ENCODE measurements around the gene ADARB2.

ADARB2 gene

DNA sequence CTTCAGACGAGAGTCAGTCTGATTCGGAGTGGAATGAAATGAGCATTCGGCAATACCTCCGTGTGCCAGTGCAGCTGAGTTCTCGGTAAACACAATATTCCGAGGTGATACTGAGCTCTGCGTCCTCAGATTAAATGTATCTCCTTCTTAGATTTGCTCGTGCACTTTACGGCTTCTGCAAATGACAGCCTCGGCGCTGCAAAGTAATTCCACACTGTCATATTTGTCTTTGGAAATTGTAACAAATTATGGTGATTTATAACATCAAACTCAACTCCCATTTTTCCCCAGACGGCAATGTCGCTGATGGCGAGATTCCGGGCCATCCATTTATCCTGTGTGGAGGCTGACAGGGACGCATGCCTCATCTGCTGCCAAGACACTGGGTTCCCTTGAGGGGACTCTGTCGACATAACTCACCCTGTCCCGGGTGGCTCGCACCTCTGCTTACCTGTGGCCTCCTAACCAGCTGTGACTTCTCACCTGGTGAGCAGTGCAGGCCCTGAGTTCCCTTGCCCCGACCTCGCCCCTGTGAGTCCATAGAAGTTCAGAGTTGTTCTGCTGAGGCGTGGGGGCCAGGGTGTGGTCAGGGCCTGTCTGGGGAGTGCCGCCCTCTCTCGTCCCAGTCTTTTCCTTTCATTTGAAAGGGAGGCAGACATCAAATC is 201.9 kb downstream of the ADARB2 start:
- no peak overlapping the region for H3K4me3 ChIP-seq (IDR thresholded peaks at IDR 0.05; ENCODE audit: insufficient read depth, low read depth, low read length)
- TF ChIP-seq, protein P1, sequence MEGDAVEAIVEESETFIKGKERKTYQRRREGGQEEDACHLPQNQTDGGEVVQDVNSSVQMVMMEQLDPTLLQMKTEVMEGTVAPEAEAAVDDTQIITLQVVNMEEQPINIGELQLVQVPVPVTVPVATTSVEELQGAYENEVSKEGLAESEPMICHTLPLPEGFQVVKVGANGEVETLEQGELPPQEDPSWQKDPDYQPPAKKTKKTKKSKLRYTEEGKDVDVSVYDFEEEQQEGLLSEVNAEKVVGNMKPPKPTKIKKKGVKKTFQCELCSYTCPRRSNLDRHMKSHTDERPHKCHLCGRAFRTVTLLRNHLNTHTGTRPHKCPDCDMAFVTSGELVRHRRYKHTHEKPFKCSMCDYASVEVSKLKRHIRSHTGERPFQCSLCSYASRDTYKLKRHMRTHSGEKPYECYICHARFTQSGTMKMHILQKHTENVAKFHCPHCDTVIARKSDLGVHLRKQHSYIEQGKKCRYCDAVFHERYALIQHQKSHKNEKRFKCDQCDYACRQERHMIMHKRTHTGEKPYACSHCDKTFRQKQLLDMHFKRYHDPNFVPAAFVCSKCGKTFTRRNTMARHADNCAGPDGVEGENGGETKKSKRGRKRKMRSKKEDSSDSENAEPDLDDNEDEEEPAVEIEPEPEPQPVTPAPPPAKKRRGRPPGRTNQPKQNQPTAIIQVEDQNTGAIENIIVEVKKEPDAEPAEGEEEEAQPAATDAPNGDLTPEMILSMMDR (conservative IDR thresholded peaks at IDR 0.05; ENCODE audit: low read depth, low read length) = no peak
- H3K27me3 ChIP-seq (ENCODE audit: insufficient read depth, low read depth) = no peaks in the 10 kb centered on the region
- no peaks in the 10 kb centered on the region for H3K79me2 ChIP-seq (ENCODE audit: insufficient read depth, low read depth)
- H3K36me3 ChIP-seq (ENCODE audit: insufficient read depth) = no peaks in the 10 kb centered on the region
- no peak overlapping the region for H3K27ac ChIP-seq
- H3K4me1 ChIP-seq (ENCODE audit: low read depth, poor library complexity, severe bottlenecking) = no peaks in the 10 kb centered on the region
- no peak overlapping the region for H2AFZ ChIP-seq (ENCODE audit: low read depth)
- no peak overlapping the region for H3K4me2 ChIP-seq
- H4K20me1 ChIP-seq (ENCODE audit: insufficient read depth) = no peaks in the 10 kb centered on the region
- no peak overlapping the region for H3K9ac ChIP-seq

DNA sequence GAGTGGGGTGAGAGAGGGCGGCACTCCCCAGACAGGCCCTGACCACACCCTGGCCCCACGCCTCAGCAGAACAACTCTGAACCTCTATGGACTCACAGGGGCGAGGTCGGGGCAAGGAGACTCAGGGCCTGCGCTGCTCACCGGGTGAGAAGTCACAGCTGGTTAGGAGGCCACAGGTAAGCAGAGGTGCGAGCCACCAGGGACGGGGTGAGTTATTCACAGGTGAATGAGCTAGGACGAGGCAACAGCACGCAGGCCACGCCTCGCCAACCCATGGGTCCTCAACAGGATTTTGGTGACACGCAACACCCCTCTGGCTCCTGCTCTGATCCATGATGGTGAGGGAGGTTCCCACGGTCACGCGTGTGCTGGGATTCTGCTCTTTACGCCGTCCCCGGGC is 202.5 kb downstream of the ADARB2 start:
- Histone ChIP-seq H3K9ac (no peak overlapping the region), H2AFZ (ENCODE audit: low read depth) (no peak overlapping the region), H3K36me3 (ENCODE audit: insufficient read depth) (no peaks in the 10 kb centered on the region), H4K20me1 (ENCODE audit: insufficient read depth) (no peaks in the 10 kb centered on the region), H3K4me1 (ENCODE audit: low read depth, poor library complexity, severe bottlenecking) (no peaks in the 10 kb centered on the region), H3K27ac (no peak overlapping the region), H3K4me2 (no peak overlapping the region), H3K27me3 (ENCODE audit: insufficient read depth, low read depth) (no peaks in the 10 kb centered on the region), H3K79me2 (ENCODE audit: insufficient read depth, low read depth) (no peaks in the 10 kb centered on the region), H3K4me3 (IDR thresholded peaks at IDR 0.05; ENCODE audit: insufficient read depth, low read depth, low read length) (no peak overlapping the region)
- TF ChIP-seq, protein P1 (conservative IDR thresholded peaks at IDR 0.05; ENCODE audit: low read depth, low read length) = no peak

DNA sequence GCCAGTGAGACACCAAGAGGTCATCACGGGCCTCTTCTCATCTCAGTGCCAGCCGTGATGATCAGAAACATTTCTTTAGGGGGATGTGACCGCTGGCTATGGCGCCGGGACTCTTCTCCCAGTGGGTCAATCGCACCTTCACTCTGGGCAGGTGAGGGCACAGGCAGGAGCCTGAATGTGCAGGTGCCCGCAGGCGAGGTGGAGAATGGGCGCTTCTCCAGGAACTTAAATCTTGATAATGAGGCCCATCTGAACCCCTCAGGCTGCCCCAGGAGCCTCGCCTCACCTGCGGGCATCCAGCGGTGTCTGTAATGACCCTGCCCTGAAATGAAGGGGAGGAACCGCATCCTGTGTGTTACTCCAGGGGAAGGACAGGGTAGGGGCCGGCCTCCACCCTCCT is 204.7 kb downstream of the ADARB2 start:
- Histone ChIP-seq H3K79me2 (ENCODE audit: insufficient read depth, low read depth) (no peaks in the 10 kb centered on the region), H3K4me3 (IDR thresholded peaks at IDR 0.05; ENCODE audit: insufficient read depth, low read depth, low read length) (no peak overlapping the region), H3K27ac (no peak overlapping the region), H3K4me1 (ENCODE audit: low read depth, poor library complexity, severe bottlenecking) (no peaks in the 10 kb centered on the region), H3K36me3 (ENCODE audit: insufficient read depth) (no peaks in the 10 kb centered on the region), H3K4me2 (no peak overlapping the region), H3K27me3 (ENCODE audit: insufficient read depth, low read depth) (no peaks in the 10 kb centered on the region), H3K9ac (no peak overlapping the region), H2AFZ (ENCODE audit: low read depth) (no peak overlapping the region), H4K20me1 (ENCODE audit: insufficient read depth) (no peaks in the 10 kb centered on the region)
- TF ChIP-seq, protein P1 (conservative IDR thresholded peaks at IDR 0.05; ENCODE audit: low read depth, low read length) = no peak

DNA sequence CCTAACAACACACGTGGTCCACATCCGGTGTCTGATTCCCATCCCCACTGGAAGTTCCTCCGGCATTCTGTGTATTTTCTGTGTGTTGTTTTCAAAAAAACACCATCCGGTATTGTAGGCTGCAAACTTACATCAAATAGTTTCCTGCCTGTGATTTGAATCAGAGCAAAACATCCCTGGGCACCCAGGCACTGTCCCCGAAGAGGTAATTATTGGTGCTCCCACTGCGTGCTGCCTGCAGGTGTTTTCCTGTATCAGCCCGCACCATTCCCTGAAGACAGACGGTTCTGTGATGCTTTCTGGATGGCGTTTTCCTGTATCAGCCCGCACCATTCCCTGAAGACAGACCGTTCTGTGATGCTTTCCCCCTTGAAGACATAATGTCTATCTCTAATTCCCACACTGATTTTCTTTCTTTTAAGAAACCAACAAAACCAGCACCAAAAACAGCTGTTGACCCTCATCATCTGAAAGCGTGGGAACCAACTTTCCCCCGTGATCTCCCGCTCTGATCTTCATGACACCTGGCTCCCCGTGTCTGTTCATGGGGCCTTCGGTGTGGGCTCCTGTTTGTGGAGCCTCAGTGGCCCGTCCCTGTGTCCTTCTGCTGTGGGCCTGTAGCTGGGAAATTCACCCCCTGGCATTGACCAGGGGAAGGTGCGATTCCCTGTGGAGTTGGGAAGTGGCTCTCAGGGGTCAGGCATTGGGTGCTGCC is 205.3 kb downstream of the ADARB2 start:
- no peaks in the 10 kb centered on the region for H3K4me1 ChIP-seq (ENCODE audit: low read depth, poor library complexity, severe bottlenecking)
- no peaks in the 10 kb centered on the region for H4K20me1 ChIP-seq (ENCODE audit: insufficient read depth)
- no peak overlapping the region for H3K4me2 ChIP-seq
- H3K27ac ChIP-seq = no peak overlapping the region
- H3K27me3 ChIP-seq (ENCODE audit: insufficient read depth, low read depth) = no peaks in the 10 kb centered on the region
- H2AFZ ChIP-seq (ENCODE audit: low read depth) = no peak overlapping the region
- no peaks in the 10 kb centered on the region for H3K36me3 ChIP-seq (ENCODE audit: insufficient read depth)
- H3K79me2 ChIP-seq (ENCODE audit: insufficient read depth, low read depth) = no peaks in the 10 kb centered on the region
- no peak overlapping the region for H3K9ac ChIP-seq
- H3K4me3 ChIP-seq (IDR thresholded peaks at IDR 0.05; ENCODE audit: insufficient read depth, low read depth, low read length) = no peak overlapping the region
- TF ChIP-seq, protein P1 (conservative IDR thresholded peaks at IDR 0.05; ENCODE audit: low read depth, low read length) = no peak
